Endothelial cell of umbilical vein (primary cell): ENCODE results near the gene PTPN20.

Experiments
- EZH2 ChIP-seq: IDR thresholded peaks from 2 replicates; pipeline ENCODE4 v1.6.1; 2012; ENCODE audit warnings: borderline replicate concordance, low read depth, mild to moderate bottlenecking, moderate library complexity, low read length, inconsistent platforms; ENCODE audit not compliant: severe bottlenecking
- TF ChIP-seq, protein P1 (sequence below), 2 donors: IDR thresholded peaks; 1 replicate in 1 of 2; 2 replicates in 1 of 2; pipeline ENCODE4 v1.5.1; 2011; ENCODE audit warnings: low read length in 2 of 2, mild to moderate bottlenecking in 2 of 2, moderate library complexity in 2 of 2, control low read depth in 1 of 2, inconsistent platforms in 1 of 2, low read depth in 1 of 2; ENCODE audit not compliant: insufficient read depth in 1 of 2; ENCODE audit errors: extremely low read depth in 1 of 2

DNA sequence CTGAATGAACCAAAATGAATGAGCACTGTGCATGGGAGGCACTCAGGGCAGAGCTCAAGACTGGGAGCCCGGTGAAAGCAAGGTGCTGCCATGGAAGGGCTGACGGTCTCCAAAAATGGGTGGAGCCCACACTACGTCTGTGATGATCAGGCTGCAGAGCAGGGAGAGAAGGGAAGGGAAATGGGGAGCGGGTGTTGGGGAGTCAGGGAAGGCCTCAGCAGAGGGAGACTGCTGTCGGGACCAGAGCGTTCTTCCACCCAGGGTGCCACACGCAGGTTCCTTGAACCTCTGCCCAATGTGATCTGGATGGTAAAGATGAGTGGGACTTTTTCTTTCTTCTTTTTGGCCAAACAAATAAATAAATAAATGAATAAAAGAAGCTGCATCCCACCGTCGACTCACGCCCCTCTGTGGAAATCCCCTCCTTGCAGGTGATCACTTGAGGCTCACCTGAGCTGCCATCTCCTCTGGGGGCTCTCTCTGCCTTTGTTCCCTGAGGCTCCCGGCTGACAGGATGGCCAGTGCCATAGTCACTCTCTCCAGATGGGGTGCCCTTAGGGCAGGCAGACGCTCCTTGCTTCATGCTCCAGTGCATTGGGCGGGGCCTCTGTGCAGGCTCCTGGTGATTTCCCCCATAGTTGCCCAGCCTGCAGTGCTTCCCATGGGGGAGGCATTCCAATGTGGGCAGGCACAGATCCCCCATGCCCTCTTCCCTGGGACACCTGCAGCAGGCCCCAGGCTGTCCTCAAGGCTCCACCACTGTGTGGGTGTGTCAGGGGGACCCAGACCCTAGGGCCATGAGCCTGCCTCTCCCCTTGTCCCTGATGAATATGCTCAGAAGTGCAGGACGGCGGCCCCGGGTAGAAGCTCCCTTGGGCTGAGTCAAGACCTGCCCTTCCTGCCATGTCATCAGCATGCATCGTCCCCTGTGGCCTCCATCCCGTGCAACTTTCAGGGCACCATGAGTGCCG, 131.8 kb downstream of the PTPN20 start:
- TF ChIP-seq, protein P1, sequence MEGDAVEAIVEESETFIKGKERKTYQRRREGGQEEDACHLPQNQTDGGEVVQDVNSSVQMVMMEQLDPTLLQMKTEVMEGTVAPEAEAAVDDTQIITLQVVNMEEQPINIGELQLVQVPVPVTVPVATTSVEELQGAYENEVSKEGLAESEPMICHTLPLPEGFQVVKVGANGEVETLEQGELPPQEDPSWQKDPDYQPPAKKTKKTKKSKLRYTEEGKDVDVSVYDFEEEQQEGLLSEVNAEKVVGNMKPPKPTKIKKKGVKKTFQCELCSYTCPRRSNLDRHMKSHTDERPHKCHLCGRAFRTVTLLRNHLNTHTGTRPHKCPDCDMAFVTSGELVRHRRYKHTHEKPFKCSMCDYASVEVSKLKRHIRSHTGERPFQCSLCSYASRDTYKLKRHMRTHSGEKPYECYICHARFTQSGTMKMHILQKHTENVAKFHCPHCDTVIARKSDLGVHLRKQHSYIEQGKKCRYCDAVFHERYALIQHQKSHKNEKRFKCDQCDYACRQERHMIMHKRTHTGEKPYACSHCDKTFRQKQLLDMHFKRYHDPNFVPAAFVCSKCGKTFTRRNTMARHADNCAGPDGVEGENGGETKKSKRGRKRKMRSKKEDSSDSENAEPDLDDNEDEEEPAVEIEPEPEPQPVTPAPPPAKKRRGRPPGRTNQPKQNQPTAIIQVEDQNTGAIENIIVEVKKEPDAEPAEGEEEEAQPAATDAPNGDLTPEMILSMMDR (IDR thresholded peaks at IDR 0.05; ENCODE audit: extremely low read depth in 1 of 2, insufficient read depth in 1 of 2, low read depth in 1 of 2, low read length in 2 of 2): no peak
- no peak for TF ChIP-seq EZH2
